Globus pallidus (tissue), 1 donor: ENCODE measurements around the gene TSEN54.

Experiments
- DNase-seq: peaks from one replicate; pipeline ENCODE4 v3.0.0-alpha.2; 2015; ENCODE audit warnings: low spot score

TSEN54 gene

GRCh38 chr17:75544250-75544649, 27.9 kb downstream of the TSEN54 start:
- DNase-seq, result no peak

- no peak for DNase-seq
These were observed 29.9 kb downstream of the TSEN54 start for GRCh38 chr17:75546181-75546580.

- no peak for DNase-seq
These were observed 30.8 kb downstream of the TSEN54 start for GRCh38 chr17:75547091-75547490.

GRCh38 chr17:75548813-75549212, 32.5 kb downstream of the TSEN54 start:
- no peak for DNase-seq

- no peak for DNase-seq
These were observed 33.2 kb downstream of the TSEN54 start for GRCh38 chr17:75549246-75550138.

- no peak for DNase-seq
These were observed 33.8 kb downstream of the TSEN54 start for GRCh38 chr17:75550139-75550465.

- DNase-seq, result no peak
These were observed 34.9 kb downstream of the TSEN54 start for GRCh38 chr17:75551266-75551665.

GRCh38 chr17:75552425-75553294, 36.3 kb downstream of the TSEN54 start:
- no peak for DNase-seq

- DNase-seq, result no peak
These were observed 37.2 kb downstream of the TSEN54 start for GRCh38 chr17:75553295-75554110.

- no peak for DNase-seq
These were observed 39.4 kb downstream of the TSEN54 start for GRCh38 chr17:75555679-75556153.

- peak; percentile 92 for DNase-seq
These were observed 40.9 kb downstream of the TSEN54 start for GRCh38 chr17:75557075-75557851.

GRCh38 chr17:75557852-75558665, 41.7 kb downstream of the TSEN54 start:
- DNase-seq, result peak; percentile 24

GRCh38 chr17:75558666-75559530, 42.6 kb downstream of the TSEN54 start:
- no peak for DNase-seq

- no peak for DNase-seq
These were observed 43.7 kb downstream of the TSEN54 start for GRCh38 chr17:75559958-75560533.

GRCh38 chr17:75561927-75562603, 45.7 kb downstream of the TSEN54 start:
- DNase-seq, result no peak

- DNase-seq, result no peak
These were observed 46.9 kb downstream of the TSEN54 start for GRCh38 chr17:75563063-75563758.

GRCh38 chr17:75564195-75564594, 47.9 kb downstream of the TSEN54 start:
- no peak for DNase-seq

- no peak for DNase-seq
These were observed 48.7 kb downstream of the TSEN54 start for GRCh38 chr17:75565066-75565465.
